ENCODE data around the gene OLFML1.

OLFML1 gene

GRCh38 chr11:7490535-7490934 lies 5.2 kb downstream of the OLFML1 start:
- DNase-seq (ENCODE audit: low spot score), result no peak
- in situ Hi-C loops (cut with MboI; ENCODE audit: low pct_unique_long_range_greater_than_20kb, low sequenced_read_pairs, unreplicated experiment), result no loop called here

GRCh38 chr11:7492253-7492652 lies 6.9 kb downstream of the OLFML1 start:
- no peak for TF ChIP-seq CTCF (IDR thresholded peaks at IDR 0.05; ENCODE audit: extremely low read depth, insufficient read depth, missing control alignments)
- DNase-seq (ENCODE audit: low spot score), result no peak
- in situ Hi-C loops (cut with MboI; ENCODE audit: low pct_unique_long_range_greater_than_20kb, low sequenced_read_pairs, unreplicated experiment), result no loop called here

More at GRCh38 chr11:7490535-7490934, 5.2 kb downstream of the OLFML1 start:
- TF ChIP-seq CTCF (IDR thresholded peaks at IDR 0.05; ENCODE audit: extremely low read depth, insufficient read depth, missing control alignments), result no peak

- TF ChIP-seq CTCF (IDR thresholded peaks at IDR 0.05; ENCODE audit: extremely low read depth, insufficient read depth, missing control alignments), result no peak
- DNase-seq (ENCODE audit: low spot score), result no peak
- in situ Hi-C loops (cut with MboI; ENCODE audit: low pct_unique_long_range_greater_than_20kb, low sequenced_read_pairs, unreplicated experiment), result no loop called here
Measured at GRCh38 chr11:7493670-7494069, 8.4 kb downstream of the OLFML1 start.

- in situ Hi-C loops (cut with MboI; ENCODE audit: low pct_unique_long_range_greater_than_20kb, low sequenced_read_pairs, unreplicated experiment), result no loop called here
- TF ChIP-seq CTCF (IDR thresholded peaks at IDR 0.05; ENCODE audit: extremely low read depth, insufficient read depth, missing control alignments), result no peak
- DNase-seq (ENCODE audit: low spot score), result no peak
Measured at GRCh38 chr11:7494086-7494745, 8.9 kb downstream of the OLFML1 start.

GRCh38 chr11:7495882-7496551 lies 10.7 kb downstream of the OLFML1 start:
- in situ Hi-C loops (cut with MboI; ENCODE audit: low pct_unique_long_range_greater_than_20kb, low sequenced_read_pairs, unreplicated experiment), result no loop called here
- DNase-seq (ENCODE audit: low spot score), result peak; percentile 47
- no peak for TF ChIP-seq CTCF (IDR thresholded peaks at IDR 0.05; ENCODE audit: extremely low read depth, insufficient read depth, missing control alignments)

- in situ Hi-C loops (cut with MboI; ENCODE audit: low pct_unique_long_range_greater_than_20kb, low sequenced_read_pairs, unreplicated experiment), result no loop called here
- no peak for DNase-seq (ENCODE audit: low spot score)
- no peak for TF ChIP-seq CTCF (IDR thresholded peaks at IDR 0.05; ENCODE audit: extremely low read depth, insufficient read depth, missing control alignments)
Measured at GRCh38 chr11:7498193-7498592, 12.9 kb downstream of the OLFML1 start.

Data from GM13977 (cell line).